ENCODE measurements around the gene ARMC9.
A peak's percentile ranks its signal among the peaks of the same experiment; 100 is the strongest.
"Not testable (repeated sequence)": the region's sequence is repeated elsewhere in the genome, so short reads cannot be mapped to it uniquely, and the experiment has no call there.

The ARMC9 gene

DNA sequence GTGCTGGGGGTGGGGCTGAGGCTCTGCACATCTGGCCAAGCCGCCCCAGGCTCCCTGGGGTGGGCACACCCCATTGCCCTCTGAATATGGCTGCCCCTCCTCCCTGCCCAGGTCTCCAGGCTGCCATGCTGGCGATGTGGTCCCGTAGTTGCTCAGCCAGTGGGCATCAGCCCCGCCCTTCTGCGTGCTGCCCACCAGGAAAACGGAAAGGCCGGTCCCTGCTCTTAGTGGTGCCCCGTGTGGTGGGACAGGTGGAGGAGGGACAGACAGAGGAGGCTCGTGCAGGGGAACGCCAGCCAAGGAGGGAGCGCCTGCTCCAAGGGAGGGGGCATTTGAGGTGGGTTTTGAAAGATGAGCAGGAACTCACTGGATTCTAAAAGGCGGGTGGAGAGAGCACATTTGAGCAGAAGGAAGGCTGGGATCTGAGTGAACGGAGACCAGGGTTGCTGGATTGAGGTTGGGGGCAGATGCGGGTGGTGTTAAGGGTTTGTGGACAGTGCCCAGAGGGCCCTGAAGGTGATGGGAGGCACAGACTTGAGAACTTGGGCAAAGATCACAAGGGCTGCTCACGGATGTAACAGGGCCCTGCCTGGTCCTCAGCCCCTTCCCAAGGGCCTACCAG is 190.4 kb downstream of the ARMC9 start:
- DNase-seq = no peak

- no peak for DNase-seq
These were observed 192.2 kb downstream of the ARMC9 start for GRCh38 chr2:231390667-231391066.

- DNase-seq = no peak
These were observed 193.6 kb downstream of the ARMC9 start for GRCh38 chr2:231391981-231392380.

DNA sequence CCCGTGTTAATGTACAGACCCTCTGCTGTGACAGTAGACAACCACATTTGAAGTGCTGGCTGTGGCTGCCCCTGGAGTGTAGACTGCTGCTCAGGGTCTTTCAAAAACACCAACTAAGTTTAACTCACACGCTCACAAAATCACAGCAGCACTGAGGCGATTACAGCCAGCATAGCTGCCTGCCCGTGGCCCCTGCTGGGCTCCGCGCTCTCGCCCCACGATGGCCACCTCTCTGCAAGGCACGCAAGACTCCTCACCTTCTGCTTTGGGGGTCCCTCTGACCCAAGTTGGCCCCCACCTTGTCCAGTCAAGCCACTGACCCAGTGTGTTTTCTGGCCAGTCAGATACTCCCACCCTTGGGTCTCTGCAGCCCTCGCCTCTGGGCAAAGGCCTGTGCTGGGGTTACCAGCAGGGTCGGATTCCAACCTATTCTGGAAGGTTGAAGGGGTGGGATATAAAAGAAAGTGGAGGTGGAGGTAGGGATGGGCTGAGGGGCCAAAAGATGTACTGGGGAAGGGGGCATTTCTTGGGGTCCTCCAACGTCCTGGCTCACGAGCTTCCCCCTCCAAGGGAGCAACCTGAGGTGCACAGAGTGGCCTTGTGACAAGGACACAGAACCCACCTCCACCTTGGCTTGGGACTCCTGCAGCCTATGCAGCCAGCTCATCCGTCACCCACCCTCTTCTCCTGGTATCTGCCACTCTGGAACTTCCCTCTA is 194.2 kb downstream of the ARMC9 start:
- no peak for DNase-seq

DNA sequence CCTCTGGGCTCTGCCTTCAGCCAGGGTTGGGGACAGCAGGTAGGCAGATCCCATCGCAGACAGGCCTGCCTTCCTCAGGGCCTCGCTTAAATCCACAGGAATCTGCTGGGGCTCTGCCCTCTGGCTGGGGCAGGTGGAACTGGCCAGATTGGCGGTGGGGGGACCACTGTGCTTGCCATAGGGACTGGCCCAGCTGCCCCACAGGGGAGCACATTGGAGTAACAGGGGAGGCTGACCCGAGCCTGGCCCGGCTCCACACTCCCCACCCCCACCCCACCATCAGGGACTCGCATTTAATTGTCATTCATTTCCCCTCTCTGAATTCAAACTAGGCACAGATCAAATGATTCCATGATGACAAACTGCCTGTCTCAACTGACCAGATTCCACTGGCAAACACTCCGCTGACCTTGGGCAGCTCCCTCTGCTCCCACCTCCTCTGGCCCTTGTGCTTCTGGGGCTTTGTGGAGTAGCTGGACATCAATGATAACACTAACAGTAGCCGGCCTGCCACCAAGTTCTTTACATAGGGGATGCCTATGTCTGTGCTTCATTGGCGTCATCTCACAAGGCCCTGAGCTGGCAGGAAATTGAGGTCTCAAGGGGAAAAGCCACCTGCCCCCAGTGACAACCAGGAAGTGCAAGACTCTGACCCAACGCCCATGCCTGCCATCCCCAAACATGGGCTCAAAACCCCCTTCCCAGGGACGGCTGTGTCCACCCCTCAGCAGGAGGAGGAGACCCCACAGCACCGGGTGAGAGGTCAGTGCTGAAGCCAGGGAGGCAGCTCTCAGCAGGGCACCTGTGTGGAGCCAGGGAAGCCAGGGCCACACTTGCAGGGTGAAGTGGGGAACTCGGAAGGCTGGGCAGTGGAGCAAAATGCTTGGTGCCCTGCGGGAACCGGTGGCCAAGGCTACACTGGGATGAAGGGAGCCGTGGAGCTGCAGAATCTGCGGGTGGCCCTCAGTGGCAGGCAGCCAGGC is 195.0 kb downstream of the ARMC9 start:
- no peak for DNase-seq

- no peak for DNase-seq
These were observed 196.0 kb downstream of the ARMC9 start for GRCh38 chr2:231394211-231395141.

- DNase-seq = no peak
These were observed 197.0 kb downstream of the ARMC9 start, which contains the start of gene B3GNT7 for GRCh38 chr2:231395188-231396057. Gene B3GNT7, plus strand, starts transcription at chr2:231395710. Its CDS starts 94 bp downstream, at chr2:231395804.

DNA sequence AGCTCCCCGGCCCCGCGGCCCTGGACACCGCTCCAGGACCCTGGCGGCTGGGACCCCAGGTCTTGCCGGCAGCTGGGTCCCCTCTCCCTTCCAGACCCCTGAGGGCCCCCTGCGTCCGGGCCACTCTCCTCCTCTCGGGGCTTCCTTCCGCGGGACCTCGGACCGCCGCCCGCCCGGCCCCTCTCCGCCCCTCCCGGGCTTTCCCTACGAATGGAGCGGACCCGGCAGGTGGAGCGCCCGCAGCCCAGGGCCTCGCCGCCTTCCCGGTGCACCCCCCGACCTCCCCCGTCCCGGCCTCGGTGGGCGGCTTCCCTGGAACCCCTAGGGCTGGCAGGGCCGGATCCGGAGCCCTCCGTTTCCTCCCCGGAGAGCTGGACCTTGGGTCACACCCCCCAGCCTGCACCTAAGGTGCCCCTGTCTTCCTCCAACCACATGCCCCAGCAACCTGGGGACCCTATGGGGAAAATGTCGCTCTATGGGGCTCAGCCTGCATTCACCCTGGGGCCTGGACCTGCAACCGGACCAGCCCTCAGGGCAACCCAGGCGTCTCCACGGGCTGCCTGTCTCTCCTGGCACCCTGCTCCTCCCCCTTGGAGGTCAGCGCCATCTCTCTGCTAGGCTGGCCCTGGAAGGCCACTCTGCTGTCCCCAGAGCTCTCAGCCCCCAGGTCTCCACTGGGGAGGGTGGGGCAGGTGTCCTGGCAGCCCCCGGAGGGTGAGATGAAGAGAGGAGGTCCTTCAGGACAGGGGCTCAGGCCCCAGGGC is 197.8 kb downstream of the ARMC9 start:
- no peak for DNase-seq

DNA sequence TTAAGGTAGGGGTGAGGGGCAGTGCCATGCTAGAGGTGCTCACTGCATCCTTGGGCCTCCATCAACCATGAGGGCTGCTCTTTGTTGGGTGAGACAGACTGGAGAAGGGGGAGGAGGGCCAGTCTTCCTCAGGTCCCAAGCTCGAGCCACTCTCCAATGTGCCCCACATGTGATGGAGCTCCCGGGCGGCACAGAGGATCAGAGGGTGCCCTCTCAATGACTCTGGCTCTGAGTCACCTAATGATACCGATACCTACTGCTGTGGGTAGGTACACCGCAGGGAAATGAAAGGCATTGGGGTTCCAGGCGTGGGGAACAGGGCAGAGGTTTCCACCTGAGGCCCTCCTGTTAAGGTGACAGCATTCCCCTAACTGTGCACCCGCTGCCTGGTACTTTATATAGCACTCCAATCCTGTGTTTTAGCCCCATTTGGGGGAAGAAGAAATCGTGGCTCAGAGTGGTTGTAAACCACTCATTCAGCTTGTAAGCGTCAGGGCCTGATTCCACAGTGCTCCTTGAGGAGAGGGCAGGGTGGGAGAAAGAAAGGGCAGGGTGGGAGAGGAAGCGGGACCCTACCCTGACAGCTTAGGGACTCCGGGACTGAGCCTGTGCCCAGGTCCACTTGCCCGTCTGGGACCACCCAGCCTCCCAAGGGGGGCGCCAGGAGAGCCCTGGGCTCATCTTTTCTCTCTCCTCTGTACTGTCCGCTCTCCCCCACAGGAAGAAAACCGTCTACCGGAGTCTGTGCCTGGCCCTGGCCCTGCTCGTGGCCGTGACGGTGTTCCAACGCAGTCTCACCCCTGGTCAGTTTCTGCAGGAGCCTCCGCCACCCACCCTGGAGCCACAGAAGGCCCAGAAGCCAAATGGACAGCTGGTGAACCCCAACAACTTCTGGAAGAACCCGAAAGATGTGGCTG is 198.8 kb downstream of the ARMC9 start:
- peak; percentile 24 to 31 for DNase-seq

DNA sequence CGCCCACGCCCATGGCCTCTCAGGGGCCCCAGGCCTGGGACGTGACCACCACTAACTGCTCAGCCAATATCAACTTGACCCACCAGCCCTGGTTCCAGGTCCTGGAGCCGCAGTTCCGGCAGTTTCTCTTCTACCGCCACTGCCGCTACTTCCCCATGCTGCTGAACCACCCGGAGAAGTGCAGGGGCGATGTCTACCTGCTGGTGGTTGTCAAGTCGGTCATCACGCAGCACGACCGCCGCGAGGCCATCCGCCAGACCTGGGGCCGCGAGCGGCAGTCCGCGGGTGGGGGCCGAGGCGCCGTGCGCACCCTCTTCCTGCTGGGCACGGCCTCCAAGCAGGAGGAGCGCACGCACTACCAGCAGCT is 199.5 kb downstream of the ARMC9 start:
- DNase-seq = no peak

DNA sequence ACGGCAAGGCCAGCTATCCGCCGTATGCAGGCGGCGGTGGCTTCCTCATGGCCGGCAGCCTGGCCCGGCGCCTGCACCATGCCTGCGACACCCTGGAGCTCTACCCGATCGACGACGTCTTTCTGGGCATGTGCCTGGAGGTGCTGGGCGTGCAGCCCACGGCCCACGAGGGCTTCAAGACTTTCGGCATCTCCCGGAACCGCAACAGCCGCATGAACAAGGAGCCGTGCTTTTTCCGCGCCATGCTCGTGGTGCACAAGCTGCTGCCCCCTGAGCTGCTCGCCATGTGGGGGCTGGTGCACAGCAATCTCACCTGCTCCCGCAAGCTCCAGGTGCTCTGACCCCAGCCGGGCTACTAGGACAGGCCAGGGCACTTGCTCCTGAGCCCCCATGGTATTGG is 200.2 kb downstream of the ARMC9 start:
- no peak for DNase-seq

- no peak for DNase-seq
These were observed 200.8 kb downstream of the ARMC9 start for GRCh38 chr2:231399046-231399852.

DNA sequence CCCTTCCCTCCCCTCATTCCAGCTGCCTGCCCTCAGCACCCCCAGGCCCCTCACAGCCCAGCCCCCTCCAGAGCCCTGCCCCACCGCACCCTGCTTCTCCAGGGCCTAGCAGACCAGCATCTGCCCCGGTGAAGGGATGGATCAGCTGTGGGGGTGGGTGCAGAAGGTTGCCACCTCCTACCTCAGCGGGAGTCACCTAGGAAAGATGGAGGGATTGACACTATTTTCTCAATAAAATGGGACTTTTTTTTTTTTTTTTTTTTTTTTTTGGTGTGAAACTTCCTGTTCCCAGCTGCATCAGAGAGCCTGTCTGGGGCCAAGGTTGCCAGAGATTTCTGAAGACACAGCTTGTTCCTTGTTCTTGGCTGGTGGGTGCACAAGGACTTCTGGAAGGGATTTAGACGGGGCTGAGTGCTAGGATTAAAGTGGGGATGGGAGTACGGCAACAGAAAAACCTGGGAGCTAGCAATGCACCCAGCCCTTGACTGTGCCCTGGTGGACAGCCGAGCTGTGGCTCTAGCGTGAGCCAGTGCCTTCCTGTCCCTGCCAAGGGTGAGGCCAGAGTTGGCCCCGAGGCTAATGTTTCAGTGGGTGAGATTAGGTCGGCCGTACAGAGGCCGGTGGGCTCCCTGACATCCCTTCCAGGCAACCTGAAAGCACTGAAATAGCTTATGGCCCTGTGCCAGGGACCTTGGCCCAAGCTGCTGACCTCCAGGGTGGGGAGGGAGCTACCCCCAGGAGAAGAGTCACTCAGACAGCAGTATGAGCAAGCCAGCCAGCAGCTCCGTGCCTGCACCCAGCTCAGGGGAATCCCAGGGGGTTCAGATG is 201.6 kb downstream of the ARMC9 start:
- no peak for DNase-seq

GRCh38 chr2:231400681-231401080 is 202.2 kb downstream of the ARMC9 start:
- not testable (repeated sequence) for DNase-seq

DNA sequence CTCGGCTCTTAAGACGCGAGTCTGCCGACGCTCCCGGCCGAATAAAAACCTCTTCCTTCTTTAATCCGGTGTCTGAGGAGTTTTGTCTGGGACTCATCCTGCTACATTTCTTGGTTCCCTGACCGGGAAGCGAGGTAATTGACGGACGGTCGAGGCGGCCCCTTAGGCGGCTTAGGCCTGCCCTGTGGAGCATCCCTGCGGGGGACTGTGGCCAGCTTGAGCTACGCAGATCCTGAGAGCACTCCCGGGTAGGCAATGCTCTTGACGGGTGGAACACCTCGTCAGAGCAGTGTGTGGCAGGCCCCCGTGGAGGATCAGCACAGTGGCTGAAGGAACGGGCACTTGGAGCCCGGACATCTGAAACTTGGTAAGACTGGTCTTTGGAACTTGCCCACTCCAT is 202.7 kb downstream of the ARMC9 start:
- DNase-seq = not testable (repeated sequence)

- not testable (repeated sequence) for DNase-seq
These were observed 205.2 kb downstream of the ARMC9 start for GRCh38 chr2:231403421-231404182.

- DNase-seq = not testable (repeated sequence)
These were observed 205.8 kb downstream of the ARMC9 start for GRCh38 chr2:231404183-231404578.

Measured in stimulated activated CD4-positive, alpha-beta T cell treated with anti-CD3 and anti-CD28 coated beads, Interleukin-2, amount 100 ng/mL, for 24 hours (primary cell).